Suprapubic skin (tissue), 4 donors: ENCODE measurements around the gene AGBL5.

Experiments used
- POLR2A ChIP-seq, 2 donors: fragments of 450-650 bp; IDR thresholded peaks; one replicate each; pipeline ENCODE4 v1.6.1; 2017; ENCODE audit warnings: antibody characterized with exemption in 2 of 2, mild to moderate bottlenecking in 2 of 2, moderate library complexity in 2 of 2
- POLR2AphosphoS5 ChIP-seq, 3 donors: sonication (generic); formaldehyde crosslinking; IDR thresholded peaks; one replicate each; pipeline ENCODE4 v1.6.1; 2017; ENCODE audit warnings: antibody characterized with exemption in 3 of 3
- TF ChIP-seq, protein P1 (sequence below), 2 donors: fragments of 200-600 bp in 1 of 2; fragments of 450-650 bp in 1 of 2; sonication (generic) in 1 of 2; IDR thresholded peaks; one replicate each; pipeline ENCODE4 v1.5.1; 2016 to 2019; ENCODE audit warnings: antibody characterized with exemption in 2 of 2, mild to moderate bottlenecking in 1 of 2, moderate library complexity in 1 of 2

DNA sequence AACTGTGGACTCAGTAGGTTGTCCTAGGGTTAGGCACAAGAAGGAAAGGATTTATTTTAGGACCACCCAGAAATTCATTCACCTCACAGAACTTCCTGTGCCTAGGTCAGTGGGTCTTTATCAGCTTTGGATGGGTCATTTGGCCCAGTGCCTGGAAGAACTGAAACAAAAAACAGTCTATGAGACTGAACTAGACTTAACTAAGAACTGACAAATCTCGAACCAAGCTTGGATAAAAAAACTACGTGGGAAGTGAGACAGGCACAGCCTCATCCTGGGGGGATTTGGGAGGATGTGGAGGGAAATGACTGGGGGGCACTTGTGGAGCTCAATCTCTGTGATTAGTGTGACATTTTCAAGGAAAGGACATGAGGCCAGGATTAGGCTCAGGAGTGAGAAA, 22.3 kb downstream of the AGBL5 start:
- TF ChIP-seq POLR2A (IDR thresholded peaks at IDR 0.05): no peak
- TF ChIP-seq, protein P1, sequence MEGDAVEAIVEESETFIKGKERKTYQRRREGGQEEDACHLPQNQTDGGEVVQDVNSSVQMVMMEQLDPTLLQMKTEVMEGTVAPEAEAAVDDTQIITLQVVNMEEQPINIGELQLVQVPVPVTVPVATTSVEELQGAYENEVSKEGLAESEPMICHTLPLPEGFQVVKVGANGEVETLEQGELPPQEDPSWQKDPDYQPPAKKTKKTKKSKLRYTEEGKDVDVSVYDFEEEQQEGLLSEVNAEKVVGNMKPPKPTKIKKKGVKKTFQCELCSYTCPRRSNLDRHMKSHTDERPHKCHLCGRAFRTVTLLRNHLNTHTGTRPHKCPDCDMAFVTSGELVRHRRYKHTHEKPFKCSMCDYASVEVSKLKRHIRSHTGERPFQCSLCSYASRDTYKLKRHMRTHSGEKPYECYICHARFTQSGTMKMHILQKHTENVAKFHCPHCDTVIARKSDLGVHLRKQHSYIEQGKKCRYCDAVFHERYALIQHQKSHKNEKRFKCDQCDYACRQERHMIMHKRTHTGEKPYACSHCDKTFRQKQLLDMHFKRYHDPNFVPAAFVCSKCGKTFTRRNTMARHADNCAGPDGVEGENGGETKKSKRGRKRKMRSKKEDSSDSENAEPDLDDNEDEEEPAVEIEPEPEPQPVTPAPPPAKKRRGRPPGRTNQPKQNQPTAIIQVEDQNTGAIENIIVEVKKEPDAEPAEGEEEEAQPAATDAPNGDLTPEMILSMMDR (IDR thresholded peaks at IDR 0.05): no peak
- TF ChIP-seq POLR2AphosphoS5 (IDR thresholded peaks at IDR 0.05): no peak
